HG03342 (cell line): Measurements from ENCODE around the gene ETFRF1.

ENCODE experiments used
- ATAC-seq: cut with Tn5 transposase; IDR thresholded peaks from one replicate; pipeline ENCODE4 v1.9.1; 2021; ENCODE audit warnings: mild to moderate bottlenecking, moderate library complexity; ENCODE audit not compliant: unreplicated experiment

ETFRF1 gene

GRCh38 chr12:25195056-25195971 is at the start of gene ETFRF1, which contains the start of gene DNAI7:
Gene ETFRF1 (plus strand): TSS chr12:25195237. CDS start chr12:25203957, 8,720 bp downstream.
Gene DNAI7 (minus strand): TSS chr12:25195160. CDS start chr12:25195078, 82 bp downstream.
- peak; percentile 96 for ATAC-seq

- no peak for ATAC-seq
These were observed 48.4 kb upstream of the ETFRF1 start for GRCh38 chr12:25146686-25147085.

GRCh38 chr12:25151476-25151875 is 43.6 kb upstream of the ETFRF1 start:
- ATAC-seq = no peak

- no peak for ATAC-seq
These were observed 43.0 kb upstream of the ETFRF1 start for GRCh38 chr12:25152055-25152454.

- ATAC-seq = peak; percentile 52
These were observed 39.9 kb upstream of the ETFRF1 start for GRCh38 chr12:25155022-25155576.

GRCh38 chr12:25156061-25156460 is 39.0 kb upstream of the ETFRF1 start:
- ATAC-seq = no peak

GRCh38 chr12:25162866-25163265 is 32.2 kb upstream of the ETFRF1 start:
- no peak for ATAC-seq

- no peak for ATAC-seq
These were observed 12.3 kb upstream of the ETFRF1 start for GRCh38 chr12:25182765-25183164.

- ATAC-seq = no peak
These were observed 10.9 kb upstream of the ETFRF1 start for GRCh38 chr12:25184132-25184531.

GRCh38 chr12:25186038-25186787 is 8.8 kb upstream of the ETFRF1 start:
- ATAC-seq = peak; percentile 53

- ATAC-seq = peak; percentile 88
These were observed 8.1 kb upstream of the ETFRF1 start for GRCh38 chr12:25186788-25187402.

GRCh38 chr12:25187781-25188180 is 7.3 kb upstream of the ETFRF1 start:
- ATAC-seq = no peak

GRCh38 chr12:25189656-25190055 is 5.4 kb upstream of the ETFRF1 start:
- no peak for ATAC-seq

GRCh38 chr12:25190793-25191192 is 4.2 kb upstream of the ETFRF1 start:
- ATAC-seq = no peak

- no peak for ATAC-seq
These were observed 823 bp upstream of the ETFRF1 start for GRCh38 chr12:25194214-25194613.

GRCh38 chr12:25194722-25195055 is 348 bp upstream of the ETFRF1 start:
- no peak for ATAC-seq

- no peak for ATAC-seq
These were observed 2.6 kb downstream of the ETFRF1 start for GRCh38 chr12:25197608-25198007.

GRCh38 chr12:25200703-25201102 is 5.7 kb downstream of the ETFRF1 start:
- no peak for ATAC-seq

GRCh38 chr12:25202137-25202536 is 7.1 kb downstream of the ETFRF1 start:
- no peak for ATAC-seq

GRCh38 chr12:25207411-25207810 is 12.4 kb downstream of the ETFRF1 start:
- no peak for ATAC-seq

GRCh38 chr12:25207846-25208245 is 12.8 kb downstream of the ETFRF1 start:
- ATAC-seq = no peak
